ENCODE measurements around the gene RNU2-1.

GRCh38 chr17:43219001-43219400 lies 14.8 kb downstream of the RNU2-1 start:
- TF ChIP-seq CTCF (conservative IDR thresholded peaks at IDR 0.05; ENCODE audit: low read depth, low read length) (no peak), EZH2 (IDR thresholded peaks at IDR 0.05; ENCODE audit: low read length, unreplicated experiment) (no peak), EZH2phosphoT487 (IDR thresholded peaks at IDR 0.05; ENCODE audit: borderline replicate concordance, low read length) (no peak)

Measured in PC-3 (cell line).